Activated naive CD4-positive, alpha-beta T cell treated with anti-CD3 and anti-CD28 coated beads for 36 hours (primary cell): ENCODE results near the gene SHROOM3. TPM values are rescaled to one million over a fixed set of nuclear protein-coding genes. Genes with fewer than 3 reads are reported as not detected.

Experiments
- CTCF ChIA-PET: fragments of 350-600 bp; sonication (Branson Sonifier 250); formaldehyde crosslinking; loops from one replicate; lab custom pipeline; 2021; ENCODE audit warnings: antibody characterized with exemption; lab: Charles Lee
- DNase-seq: peaks from one replicate; pipeline ENCODE4 v3.0.0-alpha.2; 2020
- H3K27ac Mint-ChIP-seq: one replicate; pipeline ENCODE4 v1.8.0; 2021; ENCODE audit warnings: mild to moderate bottlenecking, mixed read lengths
- H3K27me3 Mint-ChIP-seq: one replicate; pipeline ENCODE4 v1.8.0; 2021; ENCODE audit warnings: low read depth, mixed read lengths
- H3K36me3 Mint-ChIP-seq: one replicate; pipeline ENCODE4 v1.8.0; 2021; ENCODE audit warnings: low read depth, mixed read lengths
- H3K4me1 Mint-ChIP-seq: one replicate; pipeline ENCODE4 v1.8.0; 2021; ENCODE audit warnings: low read depth, mixed read lengths
- H3K4me3 Mint-ChIP-seq: one replicate; pipeline ENCODE4 v1.8.0; 2021; ENCODE audit warnings: mild to moderate bottlenecking, moderate library complexity, mixed read lengths
- H3K9me3 Mint-ChIP-seq: one replicate; pipeline ENCODE4 v1.8.0; 2021; ENCODE audit warnings: mixed read lengths
- intact Hi-C: fragments of 100-400 bp; cut with micrococcal nuclease; formaldehyde crosslinking; loops from one replicate; pipeline ENCODE4 v1.15.1; 2023
- microRNA-seq: library from miRNA; unstranded; fragments of <30 nt; microRNA quantifications from one replicate; pipeline ENCODE4 v1.2.0, GENCODE V29; 2022; ENCODE audit warnings: borderline microRNAs expressed, borderline replicate concordance
- total RNA-seq, 2 experiments: library from RNA; stranded (reverse); gene quantifications; one replicate each; pipeline ENCODE4 v1.2.3, GENCODE V29; 2021

SHROOM3 gene
- total RNA-seq, 2 experiments from 2014 or later: 0.12 to 0.21 TPM

DNA sequence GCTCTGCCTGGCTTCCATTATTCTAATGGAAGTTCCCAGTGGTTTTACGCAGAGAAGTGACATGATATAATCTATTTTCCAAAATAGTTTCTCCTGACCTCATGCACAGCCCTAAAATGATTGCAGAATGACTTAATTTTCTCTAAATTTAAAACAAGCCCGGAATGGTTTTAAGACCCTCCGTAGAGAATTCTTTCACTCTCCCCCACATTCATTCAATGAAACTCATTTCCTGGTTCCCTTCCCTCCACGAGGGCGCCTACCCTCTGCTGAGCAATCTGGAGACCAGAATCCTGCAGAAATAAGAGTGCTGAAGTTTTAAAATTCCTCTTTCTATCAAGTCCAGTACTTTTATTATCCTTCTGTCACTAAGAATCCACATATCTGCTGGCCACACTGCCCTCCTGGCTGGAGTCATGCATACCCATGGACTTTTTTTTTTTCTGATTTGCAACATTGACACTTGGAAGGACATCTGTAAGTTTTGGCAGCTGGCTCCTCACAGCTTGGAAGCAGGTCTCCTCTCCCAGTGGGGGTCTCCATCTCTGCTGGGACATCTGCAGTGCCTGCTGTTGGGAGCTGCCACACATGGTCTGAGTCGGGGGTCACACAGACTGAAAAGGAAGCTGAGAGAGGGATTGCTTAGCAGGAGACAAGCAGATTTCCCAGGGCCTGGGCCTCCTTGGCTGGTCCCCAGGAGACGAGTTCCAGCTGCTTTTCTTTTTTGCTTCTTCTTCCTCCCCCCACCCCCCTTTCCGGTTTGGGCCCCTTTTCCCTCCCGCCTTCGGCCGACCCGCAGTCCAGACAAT lies 376.8 kb downstream of the SHROOM3 start:
- Mint-ChIP-seq H3K27ac (no peak overlapping the region), H3K9me3 (peaks cover 8% of the 10 kb centered on the region), H3K4me1 (no peaks in the 10 kb centered on the region), H3K27me3 (peaks cover 5% of the 10 kb centered on the region), H3K36me3 (peaks cover 2% of the 10 kb centered on the region), H3K4me3 (no peak overlapping the region)
- intact Hi-C loops: no loop called here
- CTCF ChIA-PET: interaction anchor here (0.6 kb wide), 1 partner anchor 82 kb away, joined by 3 read pairs; no protein-coding TSS in a partner anchor
- DNase-seq: no peak

DNA sequence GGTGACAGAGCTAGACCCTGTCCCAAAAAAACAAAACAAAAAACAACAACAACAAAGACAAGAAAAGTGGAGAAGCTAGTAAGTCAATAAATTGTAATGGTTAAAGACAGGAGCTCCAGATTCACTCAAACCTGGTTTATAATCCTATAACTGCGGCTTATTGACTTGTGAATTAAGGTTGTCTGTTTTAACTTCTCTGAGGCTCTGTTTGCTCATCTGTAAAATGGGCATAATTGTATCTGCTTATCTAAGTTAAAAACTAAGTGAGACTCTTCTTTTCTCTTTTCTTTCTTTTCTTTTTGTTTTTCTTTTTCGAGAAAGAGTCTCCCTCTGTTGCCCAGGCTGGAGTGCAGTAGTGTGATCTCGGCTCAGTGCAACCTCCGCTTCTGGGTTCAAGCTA lies 378.0 kb downstream of the SHROOM3 start:
- Mint-ChIP-seq H3K27ac (no peak overlapping the region), H3K4me1 (no peaks in the 10 kb centered on the region), H3K9me3 (peaks cover 5% of the 10 kb centered on the region), H3K27me3 (peaks cover 5% of the 10 kb centered on the region), H3K36me3 (no peaks in the 10 kb centered on the region), H3K4me3 (no peak overlapping the region)
- no peak for DNase-seq
- CTCF ChIA-PET: no interaction called here
- intact Hi-C loops: no loop called here

DNA sequence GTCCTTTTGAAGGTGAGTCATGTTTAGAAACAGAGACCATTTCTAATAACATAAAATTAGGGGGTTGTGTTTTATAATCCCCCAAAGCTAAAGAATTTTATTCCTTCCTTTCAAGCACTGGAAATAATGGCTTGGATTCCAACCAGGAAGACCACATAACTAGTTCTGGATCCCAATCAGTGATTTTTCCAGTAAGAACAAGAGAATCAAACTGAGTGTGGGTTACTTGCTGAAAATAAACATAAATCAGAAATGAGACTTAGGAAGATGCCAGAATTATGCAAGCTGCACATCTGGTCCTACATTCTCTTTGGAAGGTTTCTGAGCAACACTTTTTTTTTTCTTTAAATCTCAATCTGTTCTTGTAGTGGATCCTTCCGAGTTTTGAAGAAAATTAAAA lies 386.6 kb downstream of the SHROOM3 start:
- Mint-ChIP-seq H3K27me3 (peaks cover 9% of the 10 kb centered on the region), H3K4me3 (no peak overlapping the region), H3K27ac (no peak overlapping the region), H3K9me3 (peaks cover 8% of the 10 kb centered on the region), H3K36me3 (no peaks in the 10 kb centered on the region), H3K4me1 (no peaks in the 10 kb centered on the region)
- CTCF ChIA-PET: interaction anchor here (0.7 kb wide), 1 partner anchor 227 kb away, joined by 4 read pairs; no protein-coding TSS in a partner anchor
- intact Hi-C loops: no loop called here
- DNase-seq: no peak

DNA sequence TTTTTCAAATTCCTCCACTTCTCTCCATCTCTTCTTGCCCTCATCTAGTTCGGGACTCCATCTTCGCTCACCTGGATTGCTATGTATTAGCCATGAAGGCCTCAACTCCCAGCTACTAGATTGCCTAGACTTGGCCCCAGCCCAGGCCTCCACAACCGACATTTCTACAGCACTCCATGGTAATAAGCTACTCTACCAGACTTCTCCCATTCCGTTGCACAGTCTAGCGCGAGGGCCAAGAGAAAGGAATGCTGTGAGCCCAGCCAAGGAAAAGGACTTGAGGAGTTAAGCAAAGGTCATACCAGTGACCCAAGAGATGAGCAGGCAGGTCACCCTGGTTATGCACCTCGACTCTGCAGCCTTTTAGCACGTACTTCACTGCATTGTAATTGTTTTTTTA lies 387.3 kb downstream of the SHROOM3 start:
- no peak for DNase-seq
- intact Hi-C loops: no loop called here
- no peaks in the 10 kb centered on the region for H3K4me1 Mint-ChIP-seq
- CTCF ChIA-PET: no interaction called here
- H3K27ac Mint-ChIP-seq: no peak overlapping the region
- no peaks in the 10 kb centered on the region for H3K36me3 Mint-ChIP-seq
- H3K27me3 Mint-ChIP-seq: peaks cover 9% of the 10 kb centered on the region
- H3K9me3 Mint-ChIP-seq: peaks cover 8% of the 10 kb centered on the region
- no peak overlapping the region for H3K4me3 Mint-ChIP-seq

DNA sequence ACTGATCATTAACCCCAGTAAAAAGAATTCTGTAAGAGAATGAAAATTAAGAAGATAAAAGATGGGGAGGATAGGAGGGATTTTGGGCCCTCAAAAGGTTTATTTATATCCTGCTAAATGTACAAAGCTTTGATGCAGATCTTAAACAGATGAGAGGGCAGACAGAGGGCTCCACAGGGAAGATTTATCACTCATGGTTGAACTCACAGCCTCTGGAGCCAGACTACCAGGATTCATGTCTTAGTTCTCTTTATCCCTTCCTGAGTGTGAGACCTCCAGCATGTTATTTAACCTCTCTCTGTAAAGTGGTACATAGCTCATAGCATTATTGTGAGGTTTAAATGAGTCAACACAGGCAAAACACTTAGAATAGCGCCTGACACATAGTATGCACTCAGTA lies 388.5 kb downstream of the SHROOM3 start:
- peaks cover 8% of the 10 kb centered on the region for H3K9me3 Mint-ChIP-seq
- no peaks in the 10 kb centered on the region for H3K4me1 Mint-ChIP-seq
- peaks cover 9% of the 10 kb centered on the region for H3K27me3 Mint-ChIP-seq
- DNase-seq: no peak
- H3K27ac Mint-ChIP-seq: no peak overlapping the region
- no peak overlapping the region for H3K4me3 Mint-ChIP-seq
- intact Hi-C loops: no loop called here
- no peaks in the 10 kb centered on the region for H3K36me3 Mint-ChIP-seq
- CTCF ChIA-PET: no interaction called here

DNA sequence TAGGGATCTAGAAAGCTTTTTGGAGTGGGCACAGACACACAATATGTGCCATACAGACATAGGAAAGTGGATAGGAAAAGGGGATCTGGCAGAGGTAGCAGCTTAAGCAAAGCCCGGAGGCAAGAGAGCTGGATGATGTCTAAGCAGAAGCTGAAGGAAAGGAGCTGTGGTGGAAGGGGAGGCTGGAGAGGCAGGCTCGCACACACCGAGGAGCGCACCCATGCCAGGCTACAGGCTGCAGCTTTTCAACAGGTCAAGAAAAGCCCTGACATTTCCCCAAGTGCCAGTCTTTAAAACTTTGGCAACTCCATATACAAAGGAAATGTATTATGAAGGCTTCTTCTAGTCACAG lies 395.6 kb downstream of the SHROOM3 start:
- CTCF ChIA-PET: no interaction called here
- no peak overlapping the region for H3K4me3 Mint-ChIP-seq

DNA sequence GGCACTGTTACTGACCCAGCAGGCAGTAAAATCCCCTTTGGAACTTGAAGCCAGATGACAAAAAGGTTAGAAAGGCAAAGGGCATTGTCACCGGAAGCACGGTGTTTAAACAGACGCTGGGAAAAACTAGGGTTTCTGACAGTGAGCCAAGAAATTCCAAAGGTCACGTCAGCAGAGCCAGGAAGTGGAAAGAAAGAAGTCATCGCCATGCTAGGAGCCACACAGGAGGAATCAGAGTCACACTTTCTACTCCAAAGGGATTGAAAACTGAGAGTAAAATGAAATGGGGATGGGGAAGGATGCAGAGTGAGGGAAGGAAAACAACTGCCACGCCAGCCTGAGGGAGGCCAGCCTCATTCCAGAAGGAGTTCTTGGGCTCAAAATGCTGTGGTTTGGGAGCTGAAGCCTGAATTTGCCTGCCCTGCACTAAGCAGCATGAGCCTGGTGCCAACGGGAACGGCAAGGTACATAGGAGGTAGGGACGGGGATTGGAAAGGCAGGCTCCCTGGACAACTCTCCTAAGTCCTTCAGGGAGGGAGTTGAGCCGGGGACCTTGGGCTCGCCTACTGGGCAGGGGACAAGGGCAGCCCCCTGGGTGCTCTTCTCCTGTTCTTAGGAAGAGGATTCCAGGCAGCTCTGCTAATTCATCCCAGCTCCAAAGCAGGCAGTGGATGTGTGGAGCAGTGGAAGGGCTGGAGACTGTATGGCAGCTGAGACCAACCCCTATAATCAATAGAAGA lies 396.1 kb downstream of the SHROOM3 start:
- CTCF ChIA-PET: no interaction called here
- Mint-ChIP-seq H3K27ac (no peak overlapping the region), H3K4me1 (no peaks in the 10 kb centered on the region), H3K9me3 (no peaks in the 10 kb centered on the region), H3K36me3 (no peaks in the 10 kb centered on the region), H3K27me3 (no peaks in the 10 kb centered on the region), H3K4me3 (no peak overlapping the region)
- no peak for DNase-seq
- intact Hi-C loops: no loop called here

More for the DNA sequence above, 395.6 kb downstream of the SHROOM3 start:
- intact Hi-C loops: no loop called here
- no peak for DNase-seq
- Mint-ChIP-seq H3K27me3 (no peaks in the 10 kb centered on the region), H3K36me3 (no peaks in the 10 kb centered on the region), H3K9me3 (no peaks in the 10 kb centered on the region), H3K27ac (no peak overlapping the region), H3K4me1 (no peaks in the 10 kb centered on the region)

DNA sequence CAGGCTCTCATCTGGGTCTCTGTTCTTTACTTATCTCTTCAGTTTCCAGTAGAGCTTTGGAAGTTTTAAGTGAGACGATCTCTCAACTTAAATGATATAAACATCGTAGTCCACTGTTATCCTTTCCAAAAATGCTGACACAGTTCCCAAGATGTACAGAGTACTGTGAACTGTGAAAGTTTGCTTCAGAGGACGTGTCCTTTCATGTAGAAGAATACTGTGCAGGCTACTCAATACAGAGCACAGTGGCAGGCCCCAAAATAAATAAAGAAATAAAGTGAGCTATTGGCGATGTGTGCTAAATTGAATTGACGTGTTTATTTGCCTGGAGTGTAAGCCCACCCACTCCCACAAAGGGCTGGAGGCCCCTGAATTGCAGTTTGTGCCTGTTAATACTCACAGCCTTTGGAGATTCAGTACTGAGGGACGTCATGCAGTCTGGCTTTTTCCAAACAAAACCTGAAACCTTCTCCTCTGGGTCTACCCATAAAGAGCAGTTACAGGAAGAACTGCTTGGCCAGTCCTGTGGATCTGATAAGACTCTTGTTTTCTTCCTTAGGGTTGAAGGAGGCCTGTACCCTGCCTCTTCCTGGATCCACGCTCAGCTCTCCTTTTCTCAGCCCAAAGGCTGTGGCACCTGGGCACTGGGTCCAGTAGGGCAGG lies 396.8 kb downstream of the SHROOM3 start:
- no peaks in the 10 kb centered on the region for H3K27me3 Mint-ChIP-seq
- DNase-seq: no peak
- no peaks in the 10 kb centered on the region for H3K36me3 Mint-ChIP-seq
- no peak overlapping the region for H3K27ac Mint-ChIP-seq
- no peaks in the 10 kb centered on the region for H3K9me3 Mint-ChIP-seq
- no peak overlapping the region for H3K4me3 Mint-ChIP-seq
- intact Hi-C loops: no loop called here
- no peaks in the 10 kb centered on the region for H3K4me1 Mint-ChIP-seq
- CTCF ChIA-PET: interaction anchor here (0.7 kb wide), 1 partner anchor 47 kb away, joined by 3 read pairs; no protein-coding TSS in a partner anchor

Small RNAs within 50 kb of the gene (microRNA-seq; reads per million reads assigned to microRNA genes)
- not detected for gene MIR4450
- gene MIR548AH: not detected

Other genes with a start within 250 kb of the SHROOM3 start
- gene SCARB2, start 221.4 kb upstream of the SHROOM3 start, total RNA-seq: 1 to 10 TPM; 5.4 to 7.8 TPM
- gene FAM47E, start 183.5 kb upstream of the SHROOM3 start, total RNA-seq: not detected
- gene STBD1, start 128.5 kb upstream of the SHROOM3 start, total RNA-seq: not detected
- not detected for gene CCDC158, start 14.1 kb upstream of the SHROOM3 start, total RNA-seq